ENCODE data around the gene MYO18A.

The MYO18A gene

GRCh38 chr17:29036584-29036983 lies 143.6 kb downstream of the MYO18A start:
- Histone ChIP-seq H3K27me3 (ENCODE audit: insufficient read depth, low read length, poor library complexity) (peaks cover 23% of the 10 kb centered on the region), H3K4me2 (ENCODE audit: insufficient read depth, low read length) (no peak overlapping the region), H2AFZ (ENCODE audit: low read depth, low read length) (no peak overlapping the region), H3K9ac (ENCODE audit: low read depth, low read length) (no peak overlapping the region), H3K79me2 (ENCODE audit: insufficient read depth, low read length) (no peaks in the 10 kb centered on the region), H3K9me3 (ENCODE audit: insufficient read depth, low read length, severe bottlenecking) (peaks cover 7% of the 10 kb centered on the region), H3K4me1 (ENCODE audit: insufficient read depth, low read length) (no peaks in the 10 kb centered on the region), H3K27ac (ENCODE audit: low read length) (no peak overlapping the region), H3K36me3 (ENCODE audit: insufficient read depth, low read length) (no peaks in the 10 kb centered on the region), H4K20me1 (ENCODE audit: insufficient read depth, low read length) (no peaks in the 10 kb centered on the region), H3K4me3 (ENCODE audit: low read depth in 1 of 2, low read length in 2 of 2) (no peak overlapping the region)
- no peak for DNase-seq
- no peak for TF ChIP-seq EZH2 (IDR thresholded peaks at IDR 0.05; ENCODE audit: borderline replicate concordance, low read depth, low read length, severe bottlenecking)
- TF ChIP-seq CTCF (IDR thresholded peaks at IDR 0.05; ENCODE audit: borderline replicate concordance, extremely low read depth, low read length, poor library complexity, severe bottlenecking) = peak; percentile 24
- ATAC-seq (ENCODE audit: insufficient read depth, low read depth) = no peak

GRCh38 chr17:29034510-29034909 lies 145.7 kb downstream of the MYO18A start:
- no peak for TF ChIP-seq EZH2 (IDR thresholded peaks at IDR 0.05; ENCODE audit: borderline replicate concordance, low read depth, low read length, severe bottlenecking)
- TF ChIP-seq CTCF (IDR thresholded peaks at IDR 0.05; ENCODE audit: borderline replicate concordance, extremely low read depth, low read length, poor library complexity, severe bottlenecking) = no peak
- H3K27ac ChIP-seq (ENCODE audit: low read length) = no peak overlapping the region
- no peak overlapping the region for H3K4me3 ChIP-seq (ENCODE audit: low read depth in 1 of 2, low read length in 2 of 2)
- H3K4me1 ChIP-seq (ENCODE audit: insufficient read depth, low read length) = no peaks in the 10 kb centered on the region
- H3K36me3 ChIP-seq (ENCODE audit: insufficient read depth, low read length) = no peaks in the 10 kb centered on the region
- H3K9me3 ChIP-seq (ENCODE audit: insufficient read depth, low read length, severe bottlenecking) = peaks cover 7% of the 10 kb centered on the region
- H2AFZ ChIP-seq (ENCODE audit: low read depth, low read length) = no peak overlapping the region
- ATAC-seq (ENCODE audit: insufficient read depth, low read depth) (no peak), DNase-seq (no peak)
- H3K4me2 ChIP-seq (ENCODE audit: insufficient read depth, low read length) = no peak overlapping the region
- H3K27me3 ChIP-seq (ENCODE audit: insufficient read depth, low read length, poor library complexity) = peaks cover 23% of the 10 kb centered on the region
- no peak overlapping the region for H3K9ac ChIP-seq (ENCODE audit: low read depth, low read length)
- H4K20me1 ChIP-seq (ENCODE audit: insufficient read depth, low read length) = no peaks in the 10 kb centered on the region
- H3K79me2 ChIP-seq (ENCODE audit: insufficient read depth, low read length) = no peaks in the 10 kb centered on the region

- ATAC-seq (ENCODE audit: insufficient read depth, low read depth) (no peak), DNase-seq (no peak)
- H3K9ac ChIP-seq (ENCODE audit: low read depth, low read length) = no peak overlapping the region
- H3K27me3 ChIP-seq (ENCODE audit: insufficient read depth, low read length, poor library complexity) = peaks cover 17% of the 10 kb centered on the region
- H3K4me2 ChIP-seq (ENCODE audit: insufficient read depth, low read length) = no peak overlapping the region
- peaks cover 7% of the 10 kb centered on the region for H3K9me3 ChIP-seq (ENCODE audit: insufficient read depth, low read length, severe bottlenecking)
- no peak for TF ChIP-seq EZH2 (IDR thresholded peaks at IDR 0.05; ENCODE audit: borderline replicate concordance, low read depth, low read length, severe bottlenecking)
- TF ChIP-seq CTCF (IDR thresholded peaks at IDR 0.05; ENCODE audit: borderline replicate concordance, extremely low read depth, low read length, poor library complexity, severe bottlenecking) = no peak
- H3K36me3 ChIP-seq (ENCODE audit: insufficient read depth, low read length) = no peaks in the 10 kb centered on the region
- no peaks in the 10 kb centered on the region for H3K4me1 ChIP-seq (ENCODE audit: insufficient read depth, low read length)
- no peak overlapping the region for H2AFZ ChIP-seq (ENCODE audit: low read depth, low read length)
- H3K27ac ChIP-seq (ENCODE audit: low read length) = no peak overlapping the region
- no peak overlapping the region for H3K4me3 ChIP-seq (ENCODE audit: low read depth in 1 of 2, low read length in 2 of 2)
- H4K20me1 ChIP-seq (ENCODE audit: insufficient read depth, low read length) = no peaks in the 10 kb centered on the region
- no peaks in the 10 kb centered on the region for H3K79me2 ChIP-seq (ENCODE audit: insufficient read depth, low read length)
Observed at GRCh38 chr17:29032857-29033197, 147.4 kb downstream of the MYO18A start.

All from DND-41 (cell line).